ENCODE measurements around the gene MEGF9. TPM values are rescaled to one million over a fixed set of nuclear protein-coding genes. Genes with fewer than 3 reads are reported as not detected.

Gene MEGF9
- polyA plus RNA-seq, 1 of the 3 experiments (the other 2 are of a cell fraction), result 1.8 TPM

DNA sequence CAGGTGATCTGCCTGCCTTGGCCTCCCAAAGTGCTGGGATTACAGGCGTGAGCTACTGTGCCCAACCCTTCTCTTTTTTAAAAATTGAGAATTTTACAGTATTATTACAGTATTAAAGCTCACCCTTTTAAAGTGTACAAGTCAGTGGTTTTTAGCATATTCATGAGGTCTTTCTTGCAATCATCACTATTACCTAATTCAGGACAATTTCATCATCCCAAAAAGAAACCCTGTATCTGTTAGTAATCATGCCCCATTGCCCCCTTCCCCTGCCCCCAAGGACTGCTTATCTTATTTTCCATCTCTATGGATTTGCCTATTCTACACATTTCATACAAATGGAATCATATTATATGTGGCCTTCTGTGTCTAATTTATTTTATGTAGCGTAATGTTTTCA, 22.6 kb upstream of the MEGF9 start (continued):
- no peak for TF ChIP-seq ZBTB33 (IDR thresholded peaks at IDR 0.05; ENCODE audit: borderline replicate concordance, low read depth)
- no peak for TF ChIP-seq SMC3 (IDR thresholded peaks at IDR 0.05; ENCODE audit: low read depth, low read length)
- TF ChIP-seq NFIC (IDR thresholded peaks at IDR 0.05; ENCODE audit: borderline replicate concordance), result no peak

DNA sequence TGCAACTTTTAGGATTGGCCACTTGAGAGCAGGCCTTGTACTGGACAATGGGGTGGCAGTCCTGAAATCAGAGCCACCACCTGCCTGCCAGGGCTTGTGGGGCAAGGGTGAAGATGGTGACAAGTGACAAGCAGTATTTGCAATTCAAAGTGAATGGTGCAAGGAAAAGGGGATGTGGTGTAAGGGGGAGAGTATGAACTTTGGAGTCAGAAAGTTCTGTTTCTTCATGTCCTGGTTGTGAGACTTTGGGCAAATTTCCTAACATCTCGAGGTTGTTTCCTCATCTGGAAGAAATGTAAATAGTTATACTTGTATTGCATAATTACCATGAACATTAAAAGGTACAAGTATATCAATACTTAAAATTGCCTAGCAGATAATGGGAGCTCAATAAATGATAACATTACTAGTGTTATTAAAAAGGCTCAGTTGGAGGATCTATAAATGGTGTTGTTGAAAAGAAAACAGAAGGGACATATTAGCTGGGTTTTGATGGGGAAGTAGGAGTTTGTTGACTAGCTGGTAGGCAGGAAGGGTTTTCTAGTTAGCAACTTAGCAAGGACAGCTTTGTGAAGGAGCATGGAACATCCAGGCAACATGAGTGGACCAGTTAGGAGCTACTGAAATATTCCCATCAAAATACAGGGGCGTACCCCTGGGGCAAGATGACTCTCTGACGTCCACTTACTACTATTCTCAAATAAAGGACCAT, 21.3 kb upstream of the MEGF9 start:
- Histone ChIP-seq H3K27ac (ENCODE audit: low read depth in 2 of 2, low read length in 1 of 2) (peak overlapping the region in 1 of 2 experiments; percentile 12; a peak in 1 of 4 replicates), H3K4me2 (no peak overlapping the region), H2AFZ (ENCODE audit: low read depth) (no peak overlapping the region), H3K9ac (no peak overlapping the region), H3K4me3 (ENCODE audit: low read depth in 2 of 2, low read length in 1 of 2) (no peak overlapping the region), H3F3A (replicated peaks; ENCODE audit: insufficient read depth) (no peaks in the 10 kb centered on the region), H3K79me2 (ENCODE audit: insufficient read depth) (no peaks in the 10 kb centered on the region), H3K9me3 (no peaks in the 10 kb centered on the region), H3K36me3 (replicated peaks in 1 of 2; ENCODE audit: control insufficient read depth in 1 of 2, insufficient read depth in 2 of 2, low read length in 1 of 2) (no peaks in the 10 kb centered on the region), H3K9me2 (no peaks in the 10 kb centered on the region), H3K4me1 (ENCODE audit: control insufficient read depth in 1 of 2, insufficient read depth in 2 of 2, low read depth in 1 of 2, low read length in 1 of 2) (peaks cover 0 to 14% of the 10 kb centered on the region in 2 experiments; a peak in 1 of 4 replicates), H3K27me3 (ENCODE audit: insufficient read depth) (no peaks in the 10 kb centered on the region), H4K20me1 (ENCODE audit: insufficient read depth) (no peaks in the 10 kb centered on the region)
- no peak for DNase-seq
- ChIA-PET POLR2A (no interaction called here), CTCF (interaction anchor here (1.1 to 2.6 kb wide), 2 partner anchors 18 to 116 kb away, joined by 3 to 9 read pairs; no protein-coding TSS in a partner anchor)
- 81% methylated on average over 3 of the region's 3 CpGs for WGBS (ENCODE audit: low lambda C conversion rate)
- TF ChIP-seq EZH2phosphoT487 (IDR thresholded peaks at IDR 0.05; ENCODE audit: borderline replicate concordance, low read depth) (no peak), JUND (IDR thresholded peaks at IDR 0.05) (no peak), NFIC (IDR thresholded peaks at IDR 0.05; ENCODE audit: borderline replicate concordance) (no peak), POLR2AphosphoS5 (IDR thresholded peaks at IDR 0.05; ENCODE audit: low read depth, low read length) (no peak), IRF3 (IDR thresholded peaks at IDR 0.05; ENCODE audit: low read depth, low read length) (no peak), FOXM1 (IDR thresholded peaks at IDR 0.05; ENCODE audit: low read depth) (no peak), MEF2A (IDR thresholded peaks at IDR 0.05; ENCODE audit: borderline replicate concordance, low read depth) (no peak), TAF1 (IDR thresholded peaks at IDR 0.05; ENCODE audit: borderline replicate concordance, low read depth, low read length) (no peak), EP300 (IDR thresholded peaks at IDR 0.05; ENCODE audit: borderline replicate concordance in 1 of 2, low read depth in 1 of 2, low read length in 1 of 2) (no peak), SIN3A (IDR thresholded peaks at IDR 0.05; ENCODE audit: borderline replicate concordance, low read depth, low read length) (no peak), USF2 (IDR thresholded peaks at IDR 0.05; ENCODE audit: borderline replicate concordance, low read depth, low read length) (no peak), GATA2 (CRISPR knock-in tag; IDR thresholded peaks at IDR 0.05) (no peak), RCOR1 (IDR thresholded peaks at IDR 0.05; ENCODE audit: low read length) (no peak)
- TF ChIP-seq, protein P1, sequence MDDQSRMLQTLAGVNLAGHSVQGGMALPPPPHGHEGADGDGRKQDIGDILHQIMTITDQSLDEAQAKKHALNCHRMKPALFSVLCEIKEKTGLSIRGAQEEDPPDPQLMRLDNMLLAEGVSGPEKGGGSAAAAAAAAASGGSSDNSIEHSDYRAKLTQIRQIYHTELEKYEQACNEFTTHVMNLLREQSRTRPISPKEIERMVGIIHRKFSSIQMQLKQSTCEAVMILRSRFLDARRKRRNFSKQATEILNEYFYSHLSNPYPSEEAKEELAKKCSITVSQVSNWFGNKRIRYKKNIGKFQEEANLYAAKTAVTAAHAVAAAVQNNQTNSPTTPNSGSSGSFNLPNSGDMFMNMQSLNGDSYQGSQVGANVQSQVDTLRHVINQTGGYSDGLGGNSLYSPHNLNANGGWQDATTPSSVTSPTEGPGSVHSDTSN (IDR thresholded peaks at IDR 0.05), result no peak

All from SK-N-SH (cell line).